Endothelial cell of umbilical vein (primary cell): ENCODE measurements around the gene HSD3B1. TPM values are rescaled to one million over a fixed set of nuclear protein-coding genes. Genes with fewer than 3 reads are reported as not detected.

Source experiments
- BruUV-seq: library from RNA; stranded (reverse); fragments of 400-500 nt; replicated peaks from 2 replicates; lab custom pipeline; 2021; lab: Mats Ljungman, UMichigan
- CTCF ChIA-PET: fragments of 300-600, 350-600 bp; sonication (Branson Sonifier 250); formaldehyde crosslinking; loops from one replicate; lab custom pipeline; 2021; ENCODE audit warnings: antibody characterized with exemption, inconsistent platforms; lab: Charles Lee
- POLR2A ChIA-PET: fragments of 300-600, 350-600 bp; sonication (Branson Sonifier 250); formaldehyde crosslinking; loops from one replicate; lab custom pipeline; 2021; ENCODE audit warnings: antibody characterized with exemption, inconsistent platforms; lab: Charles Lee
- DNase-seq: peaks from one replicate; pipeline ENCODE4 v3.0.0-alpha.2; 2011; ENCODE audit warnings: low read depth, low spot score
- FAIRE-seq: peaks from 2 replicates; lab custom pipeline; 2011; peaks lifted over from hg19 to GRCh38; lab: Jason Lieb, UNC
- H2AFZ ChIP-seq: 2 replicates; pipeline ENCODE4 v1.6.0; 2012; ENCODE audit warnings: low read depth, low read length, control low read depth, inconsistent platforms
- H3K27ac ChIP-seq: 2 replicates; pipeline ENCODE4 v1.5.1; 2011; ENCODE audit warnings: low read depth, mild to moderate bottlenecking, control low read depth, low read length, moderate library complexity; ENCODE audit not compliant: insufficient read depth
- H3K27me3 ChIP-seq, 2 experiments: 2 replicates each; pipeline versions ENCODE4 v1.6.0 to v1.6.1; 2011; ENCODE audit warnings: low read length in 2 of 2, mixed read lengths in 1 of 2; ENCODE audit not compliant: control insufficient read depth in 2 of 2, insufficient read depth in 2 of 2
- H3K36me3 ChIP-seq, 2 experiments: 2 replicates in 1 of 2; 3 replicates in 1 of 2; pipeline ENCODE4 v1.5.1; 2011; ENCODE audit warnings: low read length in 2 of 2, mild to moderate bottlenecking in 1 of 2, moderate library complexity in 1 of 2; ENCODE audit not compliant: control insufficient read depth in 2 of 2, insufficient read depth in 2 of 2; ENCODE audit errors: extremely low read depth in 1 of 2
- H3K4me1 ChIP-seq: 3 replicates; pipeline ENCODE4 v1.5.1; 2011; ENCODE audit warnings: mild to moderate bottlenecking, low read length; ENCODE audit not compliant: control insufficient read depth, insufficient read depth; ENCODE audit errors: extremely low read depth
- H3K4me2 ChIP-seq: 2 replicates; pipeline ENCODE4 v1.6.1; 2011; ENCODE audit warnings: low read length, control low read depth, mixed read lengths; ENCODE audit not compliant: insufficient read depth
- H3K4me3 ChIP-seq, 3 experiments: fragments of 200-600 bp in 1 of 3; sonication (generic), shearing (Covaris generic) in 1 of 3; replicated peaks in 1 of 3; 2 replicates each; pipeline ENCODE4 v1.5.1; 2011 to 2016; ENCODE audit warnings: control low read depth in 3 of 3, low read length in 3 of 3, mild to moderate bottlenecking in 2 of 3, inconsistent platforms in 1 of 3, low read depth in 1 of 3, moderate library complexity in 1 of 3; ENCODE audit not compliant: insufficient read depth in 1 of 3
- H3K79me2 ChIP-seq: 2 replicates; pipeline ENCODE4 v1.6.0; 2012; ENCODE audit warnings: low read length, inconsistent platforms; ENCODE audit not compliant: control insufficient read depth, insufficient read depth
- H3K9ac ChIP-seq: replicated peaks from 2 replicates; pipeline ENCODE3; 2011; ENCODE audit warnings: low read length, control low read depth; ENCODE audit not compliant: insufficient read depth; ENCODE audit errors: extremely low read depth
- H3K9me1 ChIP-seq: replicated peaks from 3 replicates; pipeline ENCODE4 v1.6.0; 2011; ENCODE audit warnings: mild to moderate bottlenecking, low read length; ENCODE audit not compliant: control insufficient read depth, insufficient read depth; ENCODE audit errors: extremely low read depth
- H3K9me3 ChIP-seq: replicated peaks from 2 replicates; pipeline ENCODE4 v1.5.1; 2012; ENCODE audit warnings: low read length, inconsistent platforms; ENCODE audit not compliant: control insufficient read depth, insufficient read depth
- H4K20me1 ChIP-seq: replicated peaks from 2 replicates; pipeline ENCODE3; 2011; ENCODE audit warnings: mild to moderate bottlenecking, low read length; ENCODE audit not compliant: control insufficient read depth, insufficient read depth; ENCODE audit errors: extremely low read depth
- CTCF ChIP-seq, 2 donors: IDR thresholded peaks; 1 replicate in 1 of 2; 2 replicates in 1 of 2; pipeline ENCODE4 v1.5.1; 2011; ENCODE audit warnings: low read length in 2 of 2, mild to moderate bottlenecking in 2 of 2, moderate library complexity in 2 of 2, control low read depth in 1 of 2, inconsistent platforms in 1 of 2, low read depth in 1 of 2; ENCODE audit not compliant: insufficient read depth in 1 of 2; ENCODE audit errors: extremely low read depth in 1 of 2
- EZH2 ChIP-seq: IDR thresholded peaks from 2 replicates; pipeline ENCODE4 v1.6.1; 2012; ENCODE audit warnings: borderline replicate concordance, low read depth, mild to moderate bottlenecking, moderate library complexity, low read length, inconsistent platforms; ENCODE audit not compliant: severe bottlenecking
- FOS ChIP-seq: IDR thresholded peaks from 2 replicates; pipeline ENCODE4 v1.6.1; 2011; ENCODE audit warnings: mild to moderate bottlenecking, low read length, moderate library complexity, borderline replicate concordance; ENCODE audit not compliant: insufficient read depth
- GATA2 ChIP-seq: IDR thresholded peaks from 2 replicates; pipeline ENCODE4 v1.7.0; 2011; ENCODE audit warnings: low read depth, mild to moderate bottlenecking, moderate library complexity, mixed read lengths, low read length; ENCODE audit not compliant: insufficient read length, insufficient read depth
- JUN ChIP-seq: IDR thresholded peaks from 2 replicates; pipeline ENCODE4 v1.6.1; 2011; ENCODE audit warnings: borderline replicate concordance, low read depth; ENCODE audit not compliant: insufficient read length, insufficient read depth
- MAX ChIP-seq: IDR thresholded peaks from 2 replicates; pipeline ENCODE4 v1.6.1; 2011; ENCODE audit not compliant: insufficient read depth, insufficient read length
- MYC ChIP-seq: IDR thresholded peaks from one replicate; pipeline ENCODE4 v1.6.1; 2011; ENCODE audit warnings: mild to moderate bottlenecking, low read depth, low read length
- POLR2A ChIP-seq: IDR thresholded peaks from 2 replicates; pipeline ENCODE4 v1.6.1; 2012; ENCODE audit warnings: low read depth, mild to moderate bottlenecking, control low read depth, low read length
- POLR2AphosphoS5 ChIP-seq: IDR thresholded peaks from 2 replicates; pipeline ENCODE4 v1.6.1; 2012; ENCODE audit warnings: low read depth, mild to moderate bottlenecking, control low read depth, low read length, moderate library complexity; ENCODE audit not compliant: insufficient read depth
- dilution Hi-C: fragments of 300-500 bp; cut with MboI; formaldehyde crosslinking; loops from one replicate; pipeline ENCODE4 v1.15.0; 2019; ENCODE audit warnings: low sequenced_read_pairs; ENCODE audit not compliant: extremely low pct_ligation_motif_present
- intact Hi-C: fragments of 100-400 bp; cut with micrococcal nuclease; formaldehyde crosslinking; loops from one replicate; pipeline ENCODE4 v1.10.0; 2022
- polyA plus RNA-seq, 4 experiments: library from polyadenylated mRNA; depleted of rRNA in 3 of 4; stranded (reverse) in 3 of 4; unstranded in 1 of 4; fragments of >200 nt; gene quantifications; 2 replicates each; pipeline versions ENCODE4 v1.2.1 to v1.2.3, GENCODE V29; 2011 to 2012; ENCODE audit warnings: missing spikeins in 1 of 4
- total RNA-seq: library from RNA; stranded (reverse); gene quantifications from 2 replicates; pipeline ENCODE4 v1.2.3, GENCODE V29; 2021

HSD3B1 gene
- total and polyA plus RNA-seq, 2 donors (not counting 3 experiments of a cell fraction or from before 2014, with no cell fraction given): not detected

GRCh38 chr1:119469741-119470140 is 37.3 kb upstream of the HSD3B1 start:
- Histone ChIP-seq H3K4me3 (no peak overlapping the region), H3K9me3 (no peaks in the 10 kb centered on the region), H3K4me1 (no peaks in the 10 kb centered on the region), H3K4me2 (no peak overlapping the region), H3K36me3 (no peaks in the 10 kb centered on the region), H3K27ac (no peak overlapping the region), H4K20me1 (no peaks in the 10 kb centered on the region), H3K79me2 (no peaks in the 10 kb centered on the region), H3K9me1 (no peaks in the 10 kb centered on the region), H3K27me3 (no peaks in the 10 kb centered on the region), H3K9ac (no peak overlapping the region), H2AFZ (no peak overlapping the region)
- DNase-seq: no peak
- intact Hi-C loops: no loop called here
- ChIA-PET CTCF (no interaction called here), POLR2A (no interaction called here)
- dilution Hi-C loops: no loop called here
- no peak for TF ChIP-seq CTCF (IDR thresholded peaks at IDR 0.05; ENCODE audit: extremely low read depth in 1 of 2, insufficient read depth in 1 of 2, low read depth in 1 of 2, low read length in 2 of 2)
- TF ChIP-seq EZH2: no peak
- no peak for TF ChIP-seq POLR2AphosphoS5
- TF ChIP-seq FOS: no peak
- no peak for TF ChIP-seq JUN
- no peak for TF ChIP-seq MYC
- no peak for TF ChIP-seq POLR2A
- TF ChIP-seq GATA2: no peak
- TF ChIP-seq MAX: no peak
- no TSS peak for BruUV-seq
- no peak for FAIRE-seq
